EL (cell line): ENCODE measurements around the gene TNKS1BP1.
"Not testable (repeated sequence)": the region's sequence is repeated elsewhere in the genome, so short reads cannot be mapped to it uniquely, and the experiment has no call there.

Source experiments
- DNase-seq: peaks from one replicate; pipeline ENCODE4 v3.0.0-alpha.2; 2016

TNKS1BP1 gene

GRCh38 chr11:57353036-57353435 lies 28.3 kb upstream of the TNKS1BP1 start:
- DNase-seq: no peak

- DNase-seq: peak; percentile 48
These were observed 24.9 kb upstream of the TNKS1BP1 start for GRCh38 chr11:57349491-57350274.

DNA sequence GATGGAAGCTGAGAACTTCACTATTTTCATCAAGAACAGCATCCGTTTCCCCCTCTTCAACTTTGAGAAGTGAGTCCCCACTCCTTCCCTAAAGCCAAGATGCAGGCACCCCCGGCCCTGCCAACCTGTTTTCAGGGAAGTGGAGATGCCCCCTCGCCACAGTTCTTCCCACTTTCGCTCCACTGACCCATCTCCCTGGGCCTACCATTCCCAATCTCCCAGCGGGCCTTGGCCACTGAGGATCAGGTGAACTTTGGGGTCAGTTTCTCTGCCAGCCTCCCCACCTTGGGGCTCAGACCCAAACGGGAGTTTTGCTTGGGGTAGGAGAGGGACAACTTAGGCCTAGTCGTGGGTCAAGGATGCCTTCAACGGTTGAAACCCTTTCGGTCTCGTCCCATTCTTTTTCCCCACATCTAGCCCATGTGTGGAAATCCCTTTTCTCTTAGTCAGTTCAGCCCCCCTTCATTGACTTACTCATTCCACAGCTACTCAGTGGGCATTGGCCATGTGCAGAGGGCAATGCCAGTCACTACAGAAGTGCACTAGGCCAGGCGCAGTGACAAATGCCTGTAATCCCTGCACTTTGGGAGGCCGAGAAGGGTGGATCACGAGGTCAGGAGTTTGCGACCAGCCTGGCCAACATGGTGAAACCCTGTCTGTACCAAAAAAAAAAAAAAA lies 24.0 kb upstream of the TNKS1BP1 start:
- peak; percentile 30 for DNase-seq

DNA sequence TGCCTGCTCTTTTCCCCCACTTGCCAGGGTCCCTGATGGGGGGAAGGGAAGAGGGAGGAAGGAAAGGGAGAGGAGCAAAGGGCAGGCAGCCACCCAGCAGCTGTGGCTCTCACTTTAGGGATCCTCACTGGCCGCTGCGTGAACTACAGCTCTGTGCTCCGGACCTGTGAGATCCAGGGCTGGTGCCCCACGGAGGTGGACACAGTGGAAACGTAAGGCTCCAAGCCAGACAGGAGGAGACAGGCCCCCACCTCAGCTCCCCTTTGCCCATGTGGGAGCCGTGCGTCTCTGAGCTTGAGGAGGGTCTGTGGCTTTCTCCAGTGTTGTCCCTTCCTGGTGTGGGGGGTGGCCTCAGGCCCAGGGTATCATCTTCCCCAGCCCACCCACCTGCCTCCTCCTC lies 23.3 kb upstream of the TNKS1BP1 start:
- no peak for DNase-seq

DNA sequence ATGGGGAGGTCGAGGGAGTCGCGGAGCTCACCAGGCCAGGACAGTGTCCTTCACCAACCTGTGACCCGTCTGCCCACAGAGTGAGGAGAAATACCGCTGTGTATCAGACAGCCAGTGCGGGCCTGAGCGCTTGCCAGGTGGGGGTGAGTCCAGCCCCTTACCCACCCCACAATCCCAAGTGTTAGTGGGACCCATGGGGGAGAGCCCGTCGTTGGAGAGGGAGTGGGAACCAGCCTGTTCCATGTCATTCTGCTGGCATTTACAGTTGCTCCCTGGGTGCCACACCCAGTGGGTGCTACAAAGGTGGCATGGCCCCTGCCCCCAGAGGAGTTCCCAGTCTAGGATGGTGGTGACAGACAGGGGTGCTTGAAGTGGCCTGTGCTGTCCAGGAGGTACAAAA lies 22.6 kb upstream of the TNKS1BP1 start:
- no peak for DNase-seq

- peak; percentile 66 for DNase-seq
These were observed 20.9 kb upstream of the TNKS1BP1 start for GRCh38 chr11:57345555-57346211.

GRCh38 chr11:57344826-57345225 lies 20.1 kb upstream of the TNKS1BP1 start:
- DNase-seq: no peak

DNA sequence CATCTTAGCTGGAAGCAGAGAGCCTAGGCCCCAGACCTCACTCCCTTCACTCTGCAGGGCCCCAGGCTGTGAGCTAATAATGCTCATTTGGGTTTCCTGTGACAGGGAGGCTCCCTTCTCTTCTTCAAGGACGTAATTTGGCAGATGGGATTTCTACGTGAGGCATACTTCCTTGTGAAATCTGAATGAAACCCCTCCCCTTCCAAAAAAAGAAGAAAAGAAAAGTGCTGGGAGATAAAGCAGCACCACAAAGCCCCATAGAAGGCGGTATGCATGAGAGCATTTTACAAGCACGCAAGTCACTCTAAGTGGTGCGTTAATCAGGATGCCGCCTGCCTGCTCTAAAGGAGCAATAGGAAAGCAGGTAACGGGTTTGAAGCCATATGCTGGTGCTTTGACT lies 19.1 kb upstream of the TNKS1BP1 start:
- DNase-seq: no peak

- no peak for DNase-seq
These were observed 17.9 kb upstream of the TNKS1BP1 start for GRCh38 chr11:57342702-57343101.

DNA sequence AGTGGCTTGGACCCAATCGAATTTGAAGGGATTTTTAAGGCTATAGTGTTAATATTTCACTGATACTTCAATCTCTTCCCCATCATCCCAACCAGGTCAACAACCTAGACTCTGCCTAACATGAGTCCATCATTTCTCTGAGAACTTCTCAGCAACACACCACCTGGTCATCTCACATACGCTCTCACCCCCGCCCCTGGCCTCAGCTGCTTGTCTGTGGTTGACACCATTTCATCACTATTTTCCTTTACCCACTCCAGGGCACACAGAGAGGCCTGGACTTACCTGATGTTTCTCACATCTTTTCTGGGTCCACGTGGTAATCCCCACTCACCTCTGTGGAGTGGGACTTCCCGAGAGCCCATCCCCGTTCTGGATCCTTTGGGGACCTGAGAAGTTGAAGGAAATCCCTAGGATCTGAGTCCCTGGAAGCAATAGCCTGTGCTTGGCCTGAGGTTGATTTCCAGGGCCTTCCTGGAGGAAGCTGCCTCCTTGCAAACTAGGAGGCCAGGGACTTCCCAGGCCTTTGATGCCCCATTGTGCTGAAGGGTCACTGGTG lies 16.6 kb upstream of the TNKS1BP1 start:
- DNase-seq: no peak

DNA sequence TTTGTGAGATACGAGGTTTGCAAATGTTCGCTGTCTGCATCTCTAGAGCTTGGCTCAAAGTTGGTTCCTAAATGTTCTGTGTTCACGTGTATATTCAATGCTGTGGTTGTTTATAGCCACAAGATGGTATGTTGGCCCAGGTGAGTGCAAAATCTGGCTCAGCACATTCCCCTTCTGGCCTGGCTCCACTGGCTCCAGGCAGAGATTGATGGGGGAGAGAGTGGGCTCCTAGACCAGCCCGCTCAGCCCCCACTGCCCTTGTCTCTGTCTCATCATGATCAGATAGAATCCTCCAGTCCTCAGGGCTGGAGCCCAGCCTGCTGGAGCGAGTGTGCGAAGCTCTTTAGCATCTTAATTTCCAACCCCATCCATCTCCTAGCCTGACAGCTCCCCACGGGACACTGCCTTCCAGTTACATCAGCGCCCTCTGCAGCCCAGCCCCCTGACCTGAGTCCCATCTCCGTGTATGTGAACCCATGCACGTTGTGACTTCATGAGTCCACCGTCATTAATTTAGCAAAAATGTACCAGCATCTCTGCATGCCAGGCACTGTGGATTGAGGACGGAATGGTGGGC lies 15.4 kb upstream of the TNKS1BP1 start:
- peak; percentile 40 for DNase-seq

DNA sequence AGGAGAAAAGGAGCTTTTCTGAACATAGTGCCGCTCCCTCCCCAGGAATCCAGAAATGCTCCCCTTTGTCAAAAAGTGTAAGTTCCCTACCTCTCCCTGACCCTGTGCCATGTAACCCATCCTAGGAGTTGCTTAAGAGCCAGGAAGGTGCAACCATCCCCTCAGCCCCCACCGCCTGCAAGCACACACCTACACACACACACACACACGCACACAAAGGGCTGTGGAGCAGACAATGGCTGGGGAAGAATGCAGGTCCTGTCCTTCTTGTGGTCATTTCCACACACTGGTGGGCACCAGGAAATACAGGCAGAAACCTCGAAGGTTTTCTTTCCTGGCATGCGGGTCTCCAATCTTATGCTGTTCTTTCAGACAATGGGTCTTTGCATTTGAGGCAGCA lies 14.6 kb upstream of the TNKS1BP1 start:
- no peak for DNase-seq

DNA sequence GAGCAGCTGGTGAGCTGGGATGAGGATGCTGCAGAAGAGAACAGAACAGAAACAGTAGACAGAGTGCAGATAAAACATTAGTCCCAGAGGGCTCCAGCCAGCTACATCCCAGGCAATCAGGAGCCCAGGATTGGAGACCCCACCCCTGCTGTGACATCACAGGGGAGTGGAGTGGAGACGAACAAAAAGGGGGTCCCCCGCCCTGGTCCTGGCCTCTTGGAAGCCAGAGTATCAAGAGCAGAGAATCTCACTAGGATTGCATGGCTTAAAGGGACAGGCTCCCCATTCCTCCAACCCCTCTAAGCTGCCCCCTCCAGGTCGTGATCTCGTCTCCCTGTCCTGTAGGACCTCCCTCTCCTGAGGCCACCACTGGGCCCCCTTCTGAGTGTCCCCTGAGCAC lies 13.4 kb upstream of the TNKS1BP1 start, which contains the start of gene P2RX3:
Gene P2RX3 (plus strand): TSS at position 211 of the 400 bp plus-strand sequence. CDS start 199 bp downstream, outside the sequence.
- no peak for DNase-seq

- not testable (repeated sequence) for DNase-seq
These were observed 12.1 kb upstream of the TNKS1BP1 start for GRCh38 chr11:57336856-57337255.

- no peak for DNase-seq
These were observed 11.4 kb upstream of the TNKS1BP1 start for GRCh38 chr11:57336111-57336666.

GRCh38 chr11:57335343-57336110 lies 10.8 kb upstream of the TNKS1BP1 start, which contains the start of gene SSRP1:
TSS of gene SSRP1 (minus strand) at chr11:57335892. CDS start at chr11:57335121, 771 bp downstream.
- DNase-seq: peak; percentile 85

GRCh38 chr11:57335023-57335342 lies 10.2 kb upstream of the TNKS1BP1 start:
- no peak for DNase-seq

- DNase-seq: no peak
These were observed 8.1 kb upstream of the TNKS1BP1 start for GRCh38 chr11:57332694-57333440.

GRCh38 chr11:57331720-57332119 lies 7.0 kb upstream of the TNKS1BP1 start:
- DNase-seq: no peak

- no peak for DNase-seq
These were observed 5.3 kb upstream of the TNKS1BP1 start for GRCh38 chr11:57330029-57330428.

- DNase-seq: no peak
These were observed 3.0 kb upstream of the TNKS1BP1 start for GRCh38 chr11:57327721-57328120.
